SK-N-SH (cell line): Measurements from ENCODE around the gene GSTA4. TPM values are rescaled to one million over a fixed set of nuclear protein-coding genes. Genes with fewer than 3 reads are reported as not detected.

Experiments
- CTCF ChIA-PET: fragments of 300-600, 350-600 bp; formaldehyde crosslinking; extraction: SDS; loops from one replicate; lab custom pipeline; 2021; lab: Yijun Ruan, JAX
- POLR2A ChIA-PET: fragments of 350-600 bp; sonication (Branson Sonifier 250); formaldehyde crosslinking; extraction: SDS; loops from one replicate; lab custom pipeline; 2020; ENCODE audit warnings: antibody characterized with exemption, inconsistent platforms; lab: Yijun Ruan, JAX
- DNase-seq: peaks from one replicate; pipeline ENCODE4 v3.0.0; 2012
- H2AFZ ChIP-seq: fragments of 200-600 bp; sonication (generic); 2 replicates; pipeline ENCODE4 v1.8.1; 2016; ENCODE audit warnings: antibody characterized with exemption, mild to moderate bottlenecking, low read depth
- H3F3A ChIP-seq: fragments of 200-600 bp; sonication (generic); replicated peaks from 2 replicates; pipeline ENCODE3; 2016; ENCODE audit warnings: antibody characterized with exemption, mild to moderate bottlenecking; ENCODE audit not compliant: insufficient read depth
- H3K27ac ChIP-seq, 2 experiments: fragments of 200-500 bp in 1 of 2; fragments of 200-600 bp in 1 of 2; sonication (Bioruptor generic) in 1 of 2; sonication (generic), shearing (Covaris generic) in 1 of 2; 2 replicates each; pipeline versions ENCODE4 v1.5.1 to v1.6.1; 2014 to 2016; ENCODE audit warnings: low read depth in 2 of 2, inconsistent platforms in 1 of 2, low read length in 1 of 2, mild to moderate bottlenecking in 1 of 2, mixed read lengths in 1 of 2
- H3K27me3 ChIP-seq: fragments of 200-600 bp; sonication (generic), shearing (Covaris generic); 2 replicates; pipeline ENCODE4 v1.6.1; 2016; ENCODE audit warnings: mixed run types; ENCODE audit not compliant: insufficient read depth
- H3K36me3 ChIP-seq, 2 experiments: fragments of 200-500 bp in 1 of 2; fragments of 200-600 bp in 1 of 2; sonication (Bioruptor generic) in 1 of 2; sonication (generic) in 1 of 2; replicated peaks in 1 of 2; 2 replicates each; pipeline versions ENCODE3 to v1.5.1; 2014 to 2016; ENCODE audit warnings: low read length in 1 of 2, mild to moderate bottlenecking in 1 of 2; ENCODE audit not compliant: insufficient read depth in 2 of 2, control insufficient read depth in 1 of 2
- H3K4me1 ChIP-seq, 2 experiments: fragments of 200-500 bp in 1 of 2; fragments of 200-600 bp in 1 of 2; sonication (Bioruptor generic) in 1 of 2; sonication (generic), shearing (Covaris generic) in 1 of 2; 2 replicates each; pipeline versions ENCODE4 v1.5.1 to v1.6.1; 2014 to 2016; ENCODE audit warnings: low read depth in 1 of 2, low read length in 1 of 2, mixed run types in 1 of 2; ENCODE audit not compliant: insufficient read depth in 2 of 2, control insufficient read depth in 1 of 2
- H3K4me2 ChIP-seq: fragments of 200-600 bp; sonication (generic), shearing (Covaris generic); 2 replicates; pipeline ENCODE4 v1.6.1; 2017; ENCODE audit warnings: mixed run types
- H3K4me3 ChIP-seq, 2 experiments: fragments of 200-500 bp in 1 of 2; fragments of 200-600 bp in 1 of 2; sonication (Bioruptor generic) in 1 of 2; sonication (generic), shearing (Covaris generic) in 1 of 2; 2 replicates each; pipeline versions ENCODE4 v1.5.1 to v1.8.1; 2014 to 2016; ENCODE audit warnings: low read depth in 2 of 2, inconsistent platforms in 1 of 2, low read length in 1 of 2, mild to moderate bottlenecking in 1 of 2, mixed read lengths in 1 of 2, moderate library complexity in 1 of 2
- H3K79me2 ChIP-seq: fragments of 200-600 bp; sonication (generic); 2 replicates; pipeline ENCODE4 v1.8.1; 2017; ENCODE audit warnings: mild to moderate bottlenecking; ENCODE audit not compliant: insufficient read depth
- H3K9ac ChIP-seq: fragments of 200-600 bp; sonication (generic); 2 replicates; pipeline ENCODE4 v1.6.1; 2017; ENCODE audit warnings: mixed run types
- H3K9me2 ChIP-seq: fragments of 200-600 bp; sonication (generic); 2 replicates; pipeline ENCODE4 v1.6.1; 2017; ENCODE audit warnings: mixed run types
- H3K9me3 ChIP-seq: fragments of 200-600 bp; sonication (generic); 2 replicates; pipeline ENCODE4 v1.6.1; 2017; ENCODE audit warnings: mixed run types, mild to moderate bottlenecking, moderate library complexity
- H4K20me1 ChIP-seq: fragments of 200-600 bp; sonication (generic); 2 replicates; pipeline ENCODE4 v1.6.1; 2017; ENCODE audit warnings: mild to moderate bottlenecking, mixed run types; ENCODE audit not compliant: insufficient read depth
- EP300 ChIP-seq, 2 experiments: IDR thresholded peaks; 2 replicates each; pipeline versions ENCODE4 v1.4.0 to v1.6.1; 2012; ENCODE audit warnings: borderline replicate concordance in 1 of 2, low read depth in 1 of 2, low read length in 1 of 2
- EZH2phosphoT487 ChIP-seq: fragments of 200-600 bp; sonication (generic); IDR thresholded peaks from 2 replicates; pipeline ENCODE4 v1.6.1; 2017; ENCODE audit warnings: low read depth, mixed run types, mild to moderate bottlenecking, antibody characterized with exemption, moderate library complexity, borderline replicate concordance
- FOXJ3 ChIP-seq: sonication (generic); formaldehyde crosslinking; IDR thresholded peaks from 2 replicates; pipeline ENCODE4 v1.5.1; 2020; ENCODE audit warnings: mild to moderate bottlenecking, missing genetic modification reagents
- FOXM1 ChIP-seq: IDR thresholded peaks from 2 replicates; pipeline ENCODE4 v1.4.0; 2012; ENCODE audit warnings: low read depth, mild to moderate bottlenecking
- IRF3 ChIP-seq: fragments of 150-350 bp; IDR thresholded peaks from 2 replicates; pipeline ENCODE4 v1.6.1; 2016; ENCODE audit warnings: mild to moderate bottlenecking, low read depth, low read length
- JUND ChIP-seq: IDR thresholded peaks from 2 replicates; pipeline ENCODE4 v1.4.0; 2012
- MXI1 ChIP-seq: IDR thresholded peaks from 2 replicates; pipeline ENCODE4 v1.6.1; 2012; ENCODE audit warnings: mild to moderate bottlenecking, low read depth, low read length, improper control_type of control experiment
- NFIC ChIP-seq: IDR thresholded peaks from 2 replicates; pipeline ENCODE4 v1.4.0; 2012; ENCODE audit warnings: borderline replicate concordance
- NRF1 ChIP-seq: IDR thresholded peaks from 2 replicates; pipeline ENCODE4 v1.6.1; 2012; ENCODE audit warnings: low read depth, mild to moderate bottlenecking, low read length
- PBX3 ChIP-seq: IDR thresholded peaks from 2 replicates; pipeline ENCODE4; 2012
- RAD21 ChIP-seq: IDR thresholded peaks from 2 replicates; pipeline ENCODE4 v1.6.1; 2012; ENCODE audit warnings: mild to moderate bottlenecking, low read length
- RCOR1 ChIP-seq: fragments of 150-350 bp; IDR thresholded peaks from 2 replicates; pipeline ENCODE4 v1.6.1; 2017; ENCODE audit warnings: antibody characterized with exemption, low read length
- SIN3A ChIP-seq: IDR thresholded peaks from 2 replicates; pipeline ENCODE4 v1.6.1; 2012; ENCODE audit warnings: low read depth, mild to moderate bottlenecking, low read length, moderate library complexity, borderline replicate concordance
- SMC3 ChIP-seq: IDR thresholded peaks from 2 replicates; pipeline ENCODE4 v1.6.1; 2012; ENCODE audit warnings: low read depth, low read length, improper control_type of control experiment
- TEAD4 ChIP-seq: IDR thresholded peaks from 2 replicates; pipeline ENCODE4 v1.4.0; 2012; ENCODE audit warnings: mild to moderate bottlenecking, borderline replicate concordance; ENCODE audit not compliant: insufficient read depth
- YY1 ChIP-seq: IDR thresholded peaks from 2 replicates; pipeline ENCODE4 v1.4.0; 2012; ENCODE audit warnings: low read depth, mild to moderate bottlenecking
- WGBS: methylation state at CpG from one replicate; pipeline ENCODE4 v1.1.6; 2017; ENCODE audit warnings: low lambda C conversion rate; 5-methylcytosine and 5-hydroxymethylcytosine counted together
- polyA plus RNA-seq, 3 experiments: library from polyadenylated mRNA; depleted of rRNA; stranded (reverse); fragments of >200 nt; gene quantifications; 2 replicates each; pipeline ENCODE4 v1.2.3, GENCODE V29; 2012
- TF ChIP-seq, protein P1 (sequence below): fragments of 150-350 bp; IDR thresholded peaks from 2 replicates; pipeline ENCODE4 v1.6.1; 2017; ENCODE audit warnings: antibody characterized with exemption, low read length, low read depth, borderline replicate concordance

GSTA4 gene
- polyA plus RNA-seq, 1 of the 3 experiments (the other 2 are of a cell fraction) = 28.3 TPM

GRCh38 chr6:53011979-53012378 is 16.9 kb upstream of the GSTA4 start:
- ChIA-PET CTCF (interaction anchor here (1.0 kb wide), 1 partner anchor 15 kb away, joined by 3 read pairs; no protein-coding TSS in a partner anchor), POLR2A (no interaction called here)
- no peak for DNase-seq
- Histone ChIP-seq H3K27me3 (no peaks in the 10 kb centered on the region), H3K4me2 (no peak overlapping the region), H3F3A (no peaks in the 10 kb centered on the region), H3K9me3 (no peaks in the 10 kb centered on the region), H4K20me1 (no peaks in the 10 kb centered on the region), H3K79me2 (no peaks in the 10 kb centered on the region), H3K36me3 (peaks cover 71 to 78% of the 10 kb centered on the region in 2 experiments), H3K9ac (no peak overlapping the region), H3K27ac (no peak overlapping the region), H3K4me1 (no peaks in the 10 kb centered on the region), H3K9me2 (no peaks in the 10 kb centered on the region), H3K4me3 (no peak overlapping the region), H2AFZ (no peak overlapping the region)
- 94% methylated on average over 1 of the region's 1 CpG for WGBS
- TF ChIP-seq FOXJ3 (CRISPR knock-in tag) = no peak
- no peak for TF ChIP-seq EP300 (IDR thresholded peaks at IDR 0.05; ENCODE audit: borderline replicate concordance in 1 of 2, low read depth in 1 of 2, low read length in 1 of 2)
- no peak for TF ChIP-seq EZH2phosphoT487
- no peak for TF ChIP-seq SIN3A
- no peak for TF ChIP-seq RCOR1
- TF ChIP-seq JUND = no peak
- no peak for TF ChIP-seq NRF1
- TF ChIP-seq PBX3 = no peak
- TF ChIP-seq FOXM1 = no peak
- TF ChIP-seq NFIC = no peak
- TF ChIP-seq YY1 = no peak
- no peak for TF ChIP-seq SMC3
- TF ChIP-seq TEAD4 = no peak

DNA sequence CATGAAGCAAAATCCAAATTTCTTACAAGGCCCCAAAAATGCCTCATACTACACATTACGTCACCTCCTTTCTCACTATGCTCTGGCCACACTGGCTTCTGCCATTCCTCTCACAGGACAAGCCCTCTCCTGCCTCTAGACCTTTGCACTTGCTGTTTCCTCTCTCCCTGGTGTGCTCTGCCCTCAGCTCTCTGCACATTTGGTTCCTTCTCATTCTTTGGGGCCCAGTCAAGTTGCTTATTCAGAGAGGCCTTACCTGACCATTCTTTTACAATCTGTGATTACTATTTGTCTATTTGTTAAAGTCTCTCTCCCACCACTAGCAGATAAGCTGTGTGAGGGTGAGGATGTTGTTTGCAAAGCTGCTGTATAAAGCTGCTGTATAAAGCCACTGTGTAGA is 15.4 kb upstream of the GSTA4 start:
- Histone ChIP-seq H3F3A (no peaks in the 10 kb centered on the region), H3K9me2 (no peaks in the 10 kb centered on the region), H3K4me1 (no peaks in the 10 kb centered on the region), H3K79me2 (no peaks in the 10 kb centered on the region), H3K27me3 (no peaks in the 10 kb centered on the region), H3K27ac (no peak overlapping the region), H3K36me3 (peaks cover 72 to 80% of the 10 kb centered on the region in 2 experiments), H2AFZ (no peak overlapping the region), H3K4me2 (no peak overlapping the region), H4K20me1 (no peaks in the 10 kb centered on the region), H3K9me3 (no peaks in the 10 kb centered on the region), H3K4me3 (no peak overlapping the region), H3K9ac (no peak overlapping the region)
- ChIA-PET CTCF (interaction anchor here (1.1 kb wide), 2 partner anchors 13 to 14 kb away, joined by 3 read pairs; no protein-coding TSS in a partner anchor), POLR2A (no interaction called here)
- no peak for DNase-seq
- WGBS = 100% methylated on average over 1 of the region's 1 CpG
- TF ChIP-seq IRF3 = no peak
- TF ChIP-seq RAD21 = no peak
- TF ChIP-seq, protein P1, sequence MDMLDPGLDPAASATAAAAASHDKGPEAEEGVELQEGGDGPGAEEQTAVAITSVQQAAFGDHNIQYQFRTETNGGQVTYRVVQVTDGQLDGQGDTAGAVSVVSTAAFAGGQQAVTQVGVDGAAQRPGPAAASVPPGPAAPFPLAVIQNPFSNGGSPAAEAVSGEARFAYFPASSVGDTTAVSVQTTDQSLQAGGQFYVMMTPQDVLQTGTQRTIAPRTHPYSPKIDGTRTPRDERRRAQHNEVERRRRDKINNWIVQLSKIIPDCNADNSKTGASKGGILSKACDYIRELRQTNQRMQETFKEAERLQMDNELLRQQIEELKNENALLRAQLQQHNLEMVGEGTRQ = no peak
- no peak for TF ChIP-seq FOXJ3 (CRISPR knock-in tag)
- TF ChIP-seq FOXM1 = no peak
- no peak for TF ChIP-seq MXI1
